Naive thymus-derived CD4-positive, alpha-beta T cell (primary cell): ENCODE results near the gene PFKL. TPM values are rescaled to one million over a fixed set of nuclear protein-coding genes. Genes with fewer than 3 reads are reported as not detected.
"Not testable (repeated sequence)": the region's sequence is repeated elsewhere in the genome, so short reads cannot be mapped to it uniquely, and the experiment has no call there.

Source experiments
- ATAC-seq: fragments of 150-1000 bp; cut with Tn5 transposase; 2 replicates; pipeline ENCODE4 v1.10.0; 2021; ENCODE audit warnings: mild to moderate bottlenecking, moderate library complexity
- CTCF ChIA-PET: fragments of 350-600 bp; sonication (Branson Sonifier 250); formaldehyde crosslinking; loops from one replicate; lab custom pipeline; 2021; ENCODE audit warnings: antibody characterized with exemption; lab: Charles Lee
- POLR2A ChIA-PET: fragments of 350-600 bp; sonication (Branson Sonifier 250); formaldehyde crosslinking; loops from one replicate; lab custom pipeline; 2021; ENCODE audit warnings: antibody characterized with exemption, inconsistent platforms; lab: Charles Lee
- DNase-seq, 9 donors: peaks; one replicate each; pipeline versions ENCODE4 v3.0.0 to v3.0.0-alpha.2; 2020 to 2022; ENCODE audit warnings: mixed read lengths in 1 of 9
- H3K27ac ChIP-seq: one replicate; pipeline ENCODE4 v1.7.0; 2013; ENCODE audit warnings: mild to moderate bottlenecking, low read depth, low read length, moderate library complexity
- H3K27me3 ChIP-seq, 2 donors: one replicate each; pipeline ENCODE4 v1.7.0; 2013; ENCODE audit warnings: low read length in 2 of 2, mild to moderate bottlenecking in 2 of 2, moderate library complexity in 2 of 2; ENCODE audit not compliant: control insufficient read depth in 2 of 2, insufficient read depth in 2 of 2
- H3K36me3 ChIP-seq, 3 experiments: 1 replicate in 2 of 3; 2 replicates in 1 of 3; pipeline ENCODE4 v1.7.0; 2013; ENCODE audit warnings: low read length in 3 of 3, mild to moderate bottlenecking in 3 of 3, moderate library complexity in 1 of 3; ENCODE audit not compliant: insufficient read depth in 3 of 3, control insufficient read depth in 2 of 3
- H3K4me1 ChIP-seq, 2 donors: one replicate each; pipeline ENCODE4 v1.7.0; 2013; ENCODE audit warnings: low read length in 2 of 2, mild to moderate bottlenecking in 2 of 2, moderate library complexity in 1 of 2; ENCODE audit not compliant: control insufficient read depth in 2 of 2, insufficient read depth in 2 of 2
- H3K4me3 ChIP-seq: 2 replicates; pipeline ENCODE4 v1.7.0; 2013; ENCODE audit warnings: mild to moderate bottlenecking, low read length
- H3K9me3 ChIP-seq, 3 experiments: 1 replicate in 2 of 3; 2 replicates in 1 of 3; pipeline ENCODE4 v1.7.0; 2013; ENCODE audit warnings: low read length in 3 of 3; ENCODE audit not compliant: control insufficient read depth in 2 of 3
- H3K27ac Mint-ChIP-seq, 9 donors: one replicate each; pipeline ENCODE4 v1.8.0; 2020 to 2022; ENCODE audit warnings: mixed read lengths in 9 of 9, mild to moderate bottlenecking in 8 of 9, moderate library complexity in 5 of 9, inconsistent platforms in 2 of 9
- H3K27me3 Mint-ChIP-seq, 5 donors: one replicate each; pipeline ENCODE4 v1.8.0; 2021 to 2022; ENCODE audit warnings: mixed read lengths in 5 of 5, mild to moderate bottlenecking in 1 of 5
- H3K36me3 Mint-ChIP-seq, 5 donors: one replicate each; pipeline ENCODE4 v1.8.0; 2020 to 2022; ENCODE audit warnings: mixed read lengths in 5 of 5, mild to moderate bottlenecking in 3 of 5, inconsistent platforms in 1 of 5
- H3K4me1 Mint-ChIP-seq, 7 donors: one replicate each; pipeline ENCODE4 v1.8.0; 2020 to 2022; ENCODE audit warnings: mixed read lengths in 7 of 7, mild to moderate bottlenecking in 3 of 7, inconsistent platforms in 1 of 7
- H3K4me3 Mint-ChIP-seq, 10 donors: one replicate each; pipeline ENCODE4 v1.8.0; 2020 to 2022; ENCODE audit warnings: mild to moderate bottlenecking in 10 of 10, mixed read lengths in 10 of 10, moderate library complexity in 6 of 10, inconsistent platforms in 2 of 10
- H3K9me3 Mint-ChIP-seq, 11 donors: one replicate each; pipeline ENCODE4 v1.8.0; 2020 to 2022; ENCODE audit warnings: mixed read lengths in 11 of 11, mild to moderate bottlenecking in 4 of 11, inconsistent platforms in 1 of 11, moderate library complexity in 1 of 11
- intact Hi-C, 2 donors: fragments of 100-400 bp; cut with micrococcal nuclease; formaldehyde crosslinking; loops; one replicate each; pipeline ENCODE4 v1.15.1; 2023
- polyA plus RNA-seq, 2 donors: library from polyadenylated mRNA; unstranded; fragments of 300-500 nt; fragmentation: Illumina TruSeq; gene quantifications; one replicate each; pipeline ENCODE4 v1.2.3, GENCODE V29; 2021
- total RNA-seq, 6 experiments: library from RNA in 5 of 6; stranded (reverse) in 5 of 6; gene quantifications; 1 replicate in 5 of 6; 2 replicates in 1 of 6; pipeline ENCODE4 v1.2.3 and lab custom pipeline; 2021 to 2026

Gene PFKL
- total and polyA plus RNA-seq, 7 experiments from 2014 or later = 75.0 to 196 (median 109) TPM

DNA sequence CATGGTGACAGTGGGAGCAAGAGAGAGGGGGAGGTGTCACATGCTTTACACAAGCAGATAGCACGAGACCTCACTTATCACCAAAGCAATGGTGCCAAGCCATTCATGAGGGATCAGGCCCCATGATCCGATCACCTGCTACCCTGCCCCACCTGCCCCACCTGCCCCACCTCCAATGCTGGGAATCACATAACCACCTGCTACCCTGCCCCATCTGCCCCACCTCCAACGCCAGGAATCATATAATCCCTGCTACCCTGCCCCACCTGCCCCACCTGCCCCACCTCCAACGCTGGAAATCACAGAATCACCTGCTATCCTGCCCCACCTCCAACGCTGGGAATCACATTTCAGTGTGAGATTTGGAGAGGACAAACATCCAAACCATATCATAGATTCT, 24.8 kb upstream of the PFKL start:
- H3K27me3 Mint-ChIP-seq = peaks cover 0 to 29% (median 0%) of the 10 kb centered on the region in 5 donors
- ChIA-PET CTCF (no interaction called here), POLR2A (no interaction called here)
- Histone ChIP-seq H3K36me3 (no peaks in the 10 kb centered on the region), H3K9me3 (no peaks in the 10 kb centered on the region), H3K4me3 (no peak overlapping the region), H3K27ac (no peak overlapping the region), H3K4me1 (no peaks in the 10 kb centered on the region), H3K27me3 (no peaks in the 10 kb centered on the region)
- H3K36me3 Mint-ChIP-seq = no peaks in the 10 kb centered on the region
- peak in 1 of 9 donors; percentile 5 for DNase-seq
- intact Hi-C loops = no loop called here
- no peak for ATAC-seq
- peak overlapping the region in 1 of 9 donors; percentile 22 for H3K27ac Mint-ChIP-seq
- H3K4me1 Mint-ChIP-seq = no peaks in the 10 kb centered on the region
- H3K9me3 Mint-ChIP-seq = no peaks in the 10 kb centered on the region
- H3K4me3 Mint-ChIP-seq = no peak overlapping the region

DNA sequence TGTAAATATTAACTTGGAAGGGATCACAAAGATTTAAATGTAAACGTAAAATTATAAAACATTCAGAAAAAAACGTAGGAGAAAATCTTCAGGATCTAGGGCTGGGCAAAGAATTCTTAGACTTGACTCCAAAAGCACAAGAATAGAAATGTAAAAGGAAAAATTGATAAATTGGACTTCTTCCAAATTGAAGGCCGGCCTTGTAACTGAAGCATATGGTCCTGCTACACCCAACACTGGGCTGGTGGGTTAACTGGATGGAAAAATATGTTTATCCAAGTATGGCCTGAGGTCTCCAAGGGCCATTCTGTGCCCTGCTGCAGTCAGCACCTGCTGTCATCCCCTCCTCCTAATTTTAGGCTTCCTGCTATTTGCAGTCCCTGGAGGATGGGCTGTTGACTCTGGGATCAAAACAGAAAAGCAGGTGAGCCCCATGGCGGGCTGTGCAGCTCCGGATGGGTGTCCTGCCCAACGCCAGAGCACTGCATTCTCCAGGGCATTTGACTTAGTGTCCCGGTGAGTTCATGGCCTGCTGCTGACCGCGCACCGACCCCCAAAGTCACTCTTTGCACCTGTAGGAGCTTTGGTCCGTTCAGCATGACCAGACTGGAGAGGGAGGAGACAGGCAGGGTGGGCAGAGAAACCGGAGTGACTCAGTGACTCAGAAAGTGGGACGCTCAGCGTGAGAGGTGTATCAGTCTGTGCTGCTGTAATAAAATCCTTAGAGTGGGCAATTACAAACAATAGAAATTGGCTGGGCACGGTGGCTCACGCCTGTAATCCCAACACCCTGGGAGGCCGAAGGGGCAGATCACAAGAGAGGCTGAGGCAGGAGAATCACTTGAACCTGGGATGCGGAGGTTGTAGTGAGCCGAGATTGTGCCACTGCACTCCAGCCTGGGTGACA, 20.2 kb upstream of the PFKL start:
- Histone ChIP-seq H3K4me3 (no peak overlapping the region), H3K36me3 (no peaks in the 10 kb centered on the region), H3K27me3 (no peaks in the 10 kb centered on the region), H3K9me3 (no peaks in the 10 kb centered on the region), H3K27ac (no peak overlapping the region), H3K4me1 (no peaks in the 10 kb centered on the region)
- DNase-seq = no peak
- ATAC-seq = no peak
- Mint-ChIP-seq H3K9me3 (no peaks in the 10 kb centered on the region), H3K4me1 (no peaks in the 10 kb centered on the region), H3K27me3 (peaks cover 0 to 22% (median 0%) of the 10 kb centered on the region in 5 donors), H3K36me3 (no peaks in the 10 kb centered on the region), H3K4me3 (no peak overlapping the region), H3K27ac (no peak overlapping the region)
- intact Hi-C loops = no loop called here
- POLR2A ChIA-PET = no interaction called here
- CTCF ChIA-PET = no interaction called here

DNA sequence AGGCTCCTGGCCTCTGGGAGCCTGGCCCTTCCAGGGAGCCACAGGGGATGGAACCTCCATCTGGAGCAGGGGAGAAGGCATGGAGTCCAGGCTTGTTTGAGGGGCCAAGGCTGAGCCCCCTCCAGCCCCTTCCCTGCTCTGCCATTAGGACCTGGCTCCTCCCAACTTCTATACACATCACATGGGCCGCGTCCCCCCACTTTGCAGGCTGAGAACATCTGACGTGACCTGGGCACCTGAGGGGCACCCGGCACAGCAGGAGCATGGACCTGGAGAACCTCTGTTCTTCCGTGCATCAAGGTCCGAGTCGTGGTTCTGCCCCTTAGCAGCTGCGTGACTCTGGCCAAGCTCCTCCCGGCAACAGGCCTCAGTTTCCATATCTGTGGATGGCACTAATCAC, 18.1 kb upstream of the PFKL start:
- no peaks in the 10 kb centered on the region for H3K27me3 ChIP-seq
- no peaks in the 10 kb centered on the region for H3K4me1 Mint-ChIP-seq
- H3K9me3 Mint-ChIP-seq = no peaks in the 10 kb centered on the region
- H3K27ac ChIP-seq = no peak overlapping the region
- no peaks in the 10 kb centered on the region for H3K36me3 ChIP-seq
- POLR2A ChIA-PET = interaction anchor here (0.6 kb wide), 1 partner anchor 159 kb away, joined by 3 read pairs; no protein-coding TSS in a partner anchor
- peaks cover 0 to 10% (median 0%) of the 10 kb centered on the region in 5 donors for H3K27me3 Mint-ChIP-seq
- H3K4me3 Mint-ChIP-seq = no peak overlapping the region
- intact Hi-C loops = no loop called here
- peak in 1 of 9 donors; percentile 7 for DNase-seq
- no peak overlapping the region for H3K4me3 ChIP-seq
- H3K36me3 Mint-ChIP-seq = no peaks in the 10 kb centered on the region
- no peaks in the 10 kb centered on the region for H3K9me3 ChIP-seq
- CTCF ChIA-PET = no interaction called here
- H3K27ac Mint-ChIP-seq = no peak overlapping the region
- no peak for ATAC-seq
- H3K4me1 ChIP-seq = no peaks in the 10 kb centered on the region

DNA sequence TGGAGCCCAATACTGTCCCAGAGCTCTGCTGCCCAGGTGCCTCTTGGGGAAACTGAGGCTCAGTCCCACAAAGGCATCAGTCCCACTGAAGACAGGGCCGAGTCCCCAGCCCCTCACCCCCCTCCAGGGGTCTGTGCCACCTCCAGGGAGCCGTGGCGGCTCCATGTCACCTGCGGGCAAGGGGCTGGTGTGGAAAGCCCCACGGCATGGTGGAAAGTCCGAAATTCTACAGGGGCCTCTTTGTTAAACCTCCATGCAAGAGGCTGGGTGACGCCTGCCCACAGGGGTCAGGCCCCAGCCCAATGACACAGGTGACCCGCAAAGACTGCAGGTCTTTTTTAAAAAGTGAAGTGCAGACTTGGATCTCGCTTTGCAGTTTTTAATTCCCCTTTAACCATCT, 17.5 kb upstream of the PFKL start:
- Histone ChIP-seq H3K27me3 (no peaks in the 10 kb centered on the region), H3K27ac (no peak overlapping the region), H3K9me3 (no peaks in the 10 kb centered on the region), H3K4me3 (no peak overlapping the region), H3K36me3 (no peaks in the 10 kb centered on the region), H3K4me1 (no peaks in the 10 kb centered on the region)
- Mint-ChIP-seq H3K27ac (no peak overlapping the region), H3K36me3 (no peaks in the 10 kb centered on the region), H3K9me3 (no peaks in the 10 kb centered on the region), H3K27me3 (peaks cover 0 to 7% (median 0%) of the 10 kb centered on the region in 5 donors), H3K4me1 (no peaks in the 10 kb centered on the region), H3K4me3 (no peak overlapping the region)
- ChIA-PET CTCF (no interaction called here), POLR2A (no interaction called here)
- no peak for DNase-seq
- ATAC-seq = no peak
- intact Hi-C loops = no loop called here

- H3K4me1 ChIP-seq, H3K27me3 ChIP-seq, H3K4me3 Mint-ChIP-seq, H3K27ac ChIP-seq, H3K27me3 Mint-ChIP-seq, H3K4me3 ChIP-seq, ATAC-seq, H3K9me3 ChIP-seq, H3K4me1 Mint-ChIP-seq, POLR2A ChIA-PET, DNase-seq, H3K9me3 Mint-ChIP-seq, intact Hi-C loops, H3K36me3 ChIP-seq, H3K36me3 Mint-ChIP-seq, CTCF ChIA-PET: not testable (repeated sequence)
- H3K27ac Mint-ChIP-seq = peak overlapping the region in 1 of 9 donors; percentile 22
Observed at GRCh38 chr21:44283211-44283785, 16.6 kb upstream of the PFKL start.

DNA sequence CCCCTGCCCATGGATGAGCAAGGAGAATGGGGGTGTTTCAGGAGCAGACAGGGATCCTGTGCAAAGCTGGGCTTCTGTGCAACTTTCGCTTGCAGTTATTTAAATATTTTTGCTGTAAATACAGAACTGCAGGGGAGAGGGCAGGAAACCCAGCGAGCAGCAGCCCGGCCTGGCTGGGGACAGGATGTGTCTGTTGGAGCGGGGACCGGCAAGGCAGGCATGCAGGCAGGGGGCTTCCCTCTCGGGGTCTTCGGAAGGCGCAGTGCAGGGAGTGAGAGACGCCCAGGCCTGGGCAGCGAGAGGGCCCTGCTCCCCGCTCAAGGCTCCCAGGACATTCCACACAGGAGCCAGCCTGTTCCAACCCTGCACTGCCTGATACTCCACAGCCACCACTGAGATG, 15.9 kb upstream of the PFKL start:
- Histone ChIP-seq H3K27ac (no peak overlapping the region), H3K4me1 (no peaks in the 10 kb centered on the region), H3K9me3 (no peaks in the 10 kb centered on the region), H3K36me3 (no peaks in the 10 kb centered on the region), H3K4me3 (no peak overlapping the region), H3K27me3 (no peaks in the 10 kb centered on the region)
- H3K27ac Mint-ChIP-seq = no peak overlapping the region
- H3K9me3 Mint-ChIP-seq = no peaks in the 10 kb centered on the region
- H3K4me3 Mint-ChIP-seq = no peak overlapping the region
- H3K4me1 Mint-ChIP-seq = peaks cover 0 to 1% (median 0%) of the 10 kb centered on the region in 7 donors
- H3K36me3 Mint-ChIP-seq = no peaks in the 10 kb centered on the region
- ChIA-PET CTCF (interaction anchor here (0.6 kb wide), 1 partner anchor 14 kb away, joined by 3 read pairs; no protein-coding TSS in a partner anchor), POLR2A (no interaction called here)
- no peak for ATAC-seq
- intact Hi-C loops = no loop called here
- DNase-seq = peak in 1 of 9 donors; percentile 6
- peaks cover 0 to 3% (median 0%) of the 10 kb centered on the region in 5 donors for H3K27me3 Mint-ChIP-seq
